K562 (cell line): Measurements from ENCODE around the gene FAAP24. TPM values are rescaled to one million over a fixed set of nuclear protein-coding genes. Genes with fewer than 3 reads are reported as not detected.

ENCODE experiments used
- ATAC-seq: fragments of 200-7000 bp; cut with Tn5 transposase; 3 replicates; pipeline ENCODE4 v1.9.1; 2020; ENCODE audit warnings: moderate library complexity
- BruUV-seq: library from RNA; stranded (reverse); fragments of 400-500 nt; replicated peaks from 2 replicates; lab custom pipeline; 2021; lab: Mats Ljungman, UMichigan
- CTCF ChIA-PET: fragments of 300-600 bp; formaldehyde crosslinking; extraction: SDS; loops from one replicate; lab custom pipeline; 2021; ENCODE audit warnings: low intra/inter-chr PET ratio; lab: Yijun Ruan, JAX
- POLR2A ChIA-PET: fragments of 300-600, 350-650 bp; sonication (Branson Sonifier 250); formaldehyde crosslinking; extraction: SDS; loops from one replicate; lab custom pipeline; 2021; ENCODE audit warnings: antibody characterized with exemption, inconsistent platforms; lab: Yijun Ruan, JAX
- DNase-seq, 4 experiments: peaks; one replicate each; pipeline versions ENCODE4 v3.0.0 to v3.0.0-alpha.2; 2011 to 2018; ENCODE audit warnings: low spot score in 3 of 4, mixed read lengths in 3 of 4; ENCODE audit errors: extremely low read depth in 1 of 4
- FAIRE-seq: peaks from 2 replicates; lab custom pipeline; 2011; peaks lifted over from hg19 to GRCh38; lab: Jason Lieb, UNC
- H2AFZ ChIP-seq: 2 replicates; pipeline ENCODE4 v1.6.0; 2011; ENCODE audit warnings: low read depth, low read length, control low read depth, inconsistent platforms
- H3K27ac ChIP-seq: fragments of 200-600 bp; 3 replicates; pipeline ENCODE4 v1.8.0; 2011; ENCODE audit warnings: low read depth, mild to moderate bottlenecking, control low read depth, inconsistent platforms, low read length, moderate library complexity, mixed read lengths; ENCODE audit errors: extremely low read depth
- H3K27me3 ChIP-seq, 2 experiments: fragments of 300-600 bp in 1 of 2; 2 replicates in 1 of 2; 3 replicates in 1 of 2; pipeline versions ENCODE4 v1.6.0 to v1.8.0; 2011; ENCODE audit warnings: inconsistent platforms in 2 of 2, low read length in 2 of 2, mild to moderate bottlenecking in 1 of 2, mixed read lengths in 1 of 2, moderate library complexity in 1 of 2; ENCODE audit not compliant: control insufficient read depth in 2 of 2, insufficient read depth in 2 of 2
- H3K36me3 ChIP-seq: fragments of 300-600 bp; 3 replicates; pipeline ENCODE4 v1.8.0; 2011; ENCODE audit warnings: mild to moderate bottlenecking, low read length, inconsistent platforms; ENCODE audit not compliant: control insufficient read depth, insufficient read depth
- H3K4me1 ChIP-seq, 2 experiments: fragments of 200-600 bp in 1 of 2; replicated peaks in 1 of 2; 2 replicates in 1 of 2; 3 replicates in 1 of 2; pipeline versions ENCODE4 v1.5.1 to v1.8.0; 2011; ENCODE audit warnings: inconsistent platforms in 2 of 2, low read length in 2 of 2, mild to moderate bottlenecking in 1 of 2, mixed read lengths in 1 of 2, moderate library complexity in 1 of 2; ENCODE audit not compliant: control insufficient read depth in 2 of 2, insufficient read depth in 2 of 2
- H3K4me2 ChIP-seq: 2 replicates; pipeline ENCODE4 v1.6.1; 2011; ENCODE audit warnings: low read length, control low read depth, inconsistent platforms, mixed read lengths; ENCODE audit not compliant: insufficient read depth
- H3K4me3 ChIP-seq: fragments of 200-600 bp; sonication (generic), shearing (Covaris generic); 2 replicates; pipeline ENCODE4 v1.5.1; 2016; ENCODE audit warnings: control low read depth, inconsistent platforms
- H3K79me2 ChIP-seq: fragments of 200-600 bp; 3 replicates; pipeline ENCODE4 v1.8.0; 2011; ENCODE audit warnings: low read length, inconsistent platforms; ENCODE audit not compliant: control insufficient read depth, insufficient read depth
- H3K9ac ChIP-seq, 2 experiments: 2 replicates each; pipeline versions ENCODE4 v1.6.0 to v1.6.1; 2011; ENCODE audit warnings: low read depth in 2 of 2, low read length in 2 of 2, control low read depth in 1 of 2, inconsistent platforms in 1 of 2, mild to moderate bottlenecking in 1 of 2, mixed read lengths in 1 of 2; ENCODE audit not compliant: insufficient read depth in 1 of 2
- H3K9me1 ChIP-seq: one replicate; pipeline ENCODE4 v1.6.0; 2011; ENCODE audit warnings: inconsistent platforms, mild to moderate bottlenecking, low read length, moderate library complexity; ENCODE audit not compliant: control insufficient read depth, insufficient read depth
- H3K9me3 ChIP-seq: replicated peaks from 2 replicates; pipeline ENCODE4 v1.5.1; 2011; ENCODE audit warnings: low read depth, low read length, inconsistent platforms; ENCODE audit not compliant: control insufficient read depth, insufficient read depth
- H4K20me1 ChIP-seq: replicated peaks from 2 replicates; pipeline ENCODE4 v1.6.1; 2011; ENCODE audit warnings: low read length, inconsistent platforms, mixed read lengths; ENCODE audit not compliant: control insufficient read depth, insufficient read depth
- ARID2 ChIP-seq: fragments of 450-650 bp; IDR thresholded peaks from 2 replicates; pipeline ENCODE4 v1.6.1; 2017; ENCODE audit warnings: antibody characterized with exemption, mild to moderate bottlenecking
- BRF1 ChIP-seq: IDR thresholded peaks from 3 replicates; pipeline ENCODE4 v1.6.1; 2011; ENCODE audit warnings: borderline replicate concordance, mild to moderate bottlenecking; ENCODE audit not compliant: insufficient read length; ENCODE audit errors: extremely low read depth
- CBFB ChIP-seq: sonication (generic); formaldehyde crosslinking; IDR thresholded peaks from 2 replicates; pipeline ENCODE4 v1.4.0; 2020; ENCODE audit warnings: mild to moderate bottlenecking, missing genetic modification reagents
- CBX8 ChIP-seq: fragments of 200-600 bp; sonication (generic); IDR thresholded peaks from 2 replicates; pipeline ENCODE4 v1.6.1; 2012; ENCODE audit warnings: borderline replicate concordance, mixed run types, low read depth, mild to moderate bottlenecking, moderate library complexity, mixed read lengths, low read length, control low read depth, inconsistent platforms; ENCODE audit not compliant: poor library complexity, severe bottlenecking; ENCODE audit errors: extremely low read depth
- EGR1 ChIP-seq: fragments of 450-650 bp; conservative IDR thresholded peaks from 2 replicates; pipeline ENCODE4 v1.6.1; 2017; ENCODE audit warnings: mild to moderate bottlenecking
- ETV5 ChIP-seq: sonication (generic); formaldehyde crosslinking; IDR thresholded peaks from 2 replicates; pipeline ENCODE4 v1.4.0; 2020; ENCODE audit warnings: low read depth, mild to moderate bottlenecking, missing genetic modification reagents
- FOXA3 ChIP-seq, 2 experiments: fragments of 450-650 bp in 1 of 2; sonication (generic) in 1 of 2; formaldehyde crosslinking; IDR thresholded peaks in 1 of 2; conservative IDR thresholded peaks in 1 of 2; 2 replicates each; pipeline versions ENCODE4 v1.4.0 to v1.8.0; 2020 to 2022; ENCODE audit warnings: mild to moderate bottlenecking in 2 of 2, missing genetic modification reagents in 1 of 2
- LCOR ChIP-seq: sonication (generic); formaldehyde crosslinking; IDR thresholded peaks from 2 replicates; pipeline ENCODE4 v1.8.0; 2022; ENCODE audit warnings: mild to moderate bottlenecking, missing genetic modification reagents
- MCM5 ChIP-seq: fragments of 450-650 bp; IDR thresholded peaks from 2 replicates; pipeline ENCODE4 v1.6.1; 2016; ENCODE audit warnings: low read depth
- OTX1 ChIP-seq: fragments of 450-650 bp; formaldehyde crosslinking; IDR thresholded peaks from 2 replicates; pipeline ENCODE4 v1.4.0; 2022; ENCODE audit warnings: mild to moderate bottlenecking
- PHB ChIP-seq: fragments of 250-450 bp; sonication (Bioruptor Pico); IDR thresholded peaks from 2 replicates; pipeline ENCODE4 v1.5.0; 2021
- ZEB2 ChIP-seq: fragments of 450-650 bp; IDR thresholded peaks from 2 replicates; pipeline ENCODE4 v1.6.1; 2016
- ZNF24 ChIP-seq: fragments of 450-650 bp; IDR thresholded peaks from 2 replicates; pipeline ENCODE4 v1.6.1; 2016
- ZNF282 ChIP-seq: sonication (generic); formaldehyde crosslinking; IDR thresholded peaks from 2 replicates; pipeline ENCODE4 v1.8.1; 2023; ENCODE audit warnings: missing genetic modification reagents
- ZNF311 ChIP-seq: fragments of 250-450 bp; sonication (Bioruptor Pico); IDR thresholded peaks from 2 replicates; pipeline ENCODE4 v1.4.0; 2020; ENCODE audit warnings: mild to moderate bottlenecking, moderate library complexity
- ZNF347 ChIP-seq: fragments of 450-650 bp; formaldehyde crosslinking; IDR thresholded peaks from 2 replicates; pipeline ENCODE4 v1.4.0; 2020; ENCODE audit warnings: low read depth, mild to moderate bottlenecking, moderate library complexity
- WGBS: fragments of 100-300 bp; shearing (Covaris generic); methylation state at CpG from one replicate; pipeline ENCODE4 v1.1.6; 2016; ENCODE audit warnings: low coverage, mixed read lengths; ENCODE audit not compliant: insufficient coverage; ENCODE audit errors: missing lambda C conversion rate; 5-methylcytosine and 5-hydroxymethylcytosine counted together
- in situ Hi-C: fragments of 300-500 bp; cut with MboI; formaldehyde crosslinking; loops from 4 replicates; pipeline ENCODE4 v1.15.0; 2018; ENCODE audit warnings: inconsistent platforms, mixed read lengths
- intact Hi-C: fragments of 100-400 bp; cut with micrococcal nuclease; formaldehyde crosslinking; loops from 2 replicates; pipeline ENCODE4 v1.14.2; 2022
- polyA plus RNA-seq, 8 experiments: library from polyadenylated mRNA; depleted of rRNA in 4 of 8; stranded (reverse) in 5 of 8; unstranded in 3 of 8; fragments of >200 nt; fragmentation: Nextera tagmentation in 2 of 8; fragmentation: Illumina TruSeq in 1 of 8; extraction: Ambion mirVana in 2 of 8; extraction: Trizol in 1 of 8; gene quantifications; 2 replicates each; pipeline versions ENCODE4 v1.2.1 to v1.2.3, GENCODE V29; 2011 to 2014; ENCODE audit warnings: inconsistent platforms in 1 of 8, missing spikeins in 1 of 8
- total RNA-seq, 7 experiments: library from RNA; depleted of rRNA in 6 of 7; stranded (reverse); fragments of >200 nt in 6 of 7; fragmentation: Illumina TruSeq in 2 of 7; extraction: Trizol in 2 of 7; gene quantifications; 2 replicates each; pipeline versions ENCODE4 v1.2.1 to v1.2.3, GENCODE V29; 2011 to 2021; ENCODE audit warnings: low replicate concordance in 1 of 7
- TF ChIP-seq, protein P1 (sequence below): fragments of 250-450 bp; sonication (Bioruptor Pico); IDR thresholded peaks from 2 replicates; pipeline ENCODE4 v1.4.0; 2020; ENCODE audit warnings: borderline replicate concordance

The FAAP24 gene
- total and polyA plus RNA-seq, 9 of the 15 experiments (the other 6 are each of a cell fraction or from before 2014, with no cell fraction given) = 4.6 to 21.6 (median 8.2) TPM

DNA sequence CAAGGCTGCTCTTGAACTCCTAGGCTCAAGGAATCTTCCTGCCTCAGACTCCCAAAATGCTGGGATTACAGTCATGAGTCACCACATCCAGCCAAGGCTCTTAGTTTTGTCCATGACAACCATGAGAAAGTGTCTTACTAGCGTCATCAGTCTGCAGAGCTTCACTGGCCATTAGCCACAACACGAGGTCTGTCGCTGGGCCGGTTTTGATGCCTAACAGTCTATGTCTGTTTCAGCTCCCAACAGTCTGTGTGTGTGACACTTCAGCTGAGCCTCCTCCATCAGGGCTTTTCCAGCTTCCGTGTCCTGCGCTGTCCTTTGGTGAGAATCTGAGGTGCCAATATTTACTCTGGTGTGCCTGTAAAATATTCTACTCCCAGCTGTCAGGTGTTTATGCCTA is 47.8 kb upstream of the FAAP24 start (continued):
- no peak for TF ChIP-seq MCM5

GRCh38 chr19:32928806-32929205 is 43.2 kb upstream of the FAAP24 start:
- in situ Hi-C loops = no loop called here
- no TSS peak for BruUV-seq
- Histone ChIP-seq H3K4me3 (no peak overlapping the region), H3K36me3 (no peaks in the 10 kb centered on the region), H3K9me1 (no peaks in the 10 kb centered on the region), H2AFZ (no peak overlapping the region), H3K79me2 (no peaks in the 10 kb centered on the region), H3K27ac (no peak overlapping the region)
- DNase-seq = no peak
- intact Hi-C loops = no loop called here
- POLR2A ChIA-PET = interaction anchor here (1.4 kb wide), 1 partner anchor 13 kb away, joined by 4 read pairs; no protein-coding TSS in a partner anchor
- TF ChIP-seq ZEB2 = no peak
- no peak for TF ChIP-seq ARID2
- TF ChIP-seq OTX1 (CRISPR knock-in tag) = no peak
- TF ChIP-seq, protein P1, sequence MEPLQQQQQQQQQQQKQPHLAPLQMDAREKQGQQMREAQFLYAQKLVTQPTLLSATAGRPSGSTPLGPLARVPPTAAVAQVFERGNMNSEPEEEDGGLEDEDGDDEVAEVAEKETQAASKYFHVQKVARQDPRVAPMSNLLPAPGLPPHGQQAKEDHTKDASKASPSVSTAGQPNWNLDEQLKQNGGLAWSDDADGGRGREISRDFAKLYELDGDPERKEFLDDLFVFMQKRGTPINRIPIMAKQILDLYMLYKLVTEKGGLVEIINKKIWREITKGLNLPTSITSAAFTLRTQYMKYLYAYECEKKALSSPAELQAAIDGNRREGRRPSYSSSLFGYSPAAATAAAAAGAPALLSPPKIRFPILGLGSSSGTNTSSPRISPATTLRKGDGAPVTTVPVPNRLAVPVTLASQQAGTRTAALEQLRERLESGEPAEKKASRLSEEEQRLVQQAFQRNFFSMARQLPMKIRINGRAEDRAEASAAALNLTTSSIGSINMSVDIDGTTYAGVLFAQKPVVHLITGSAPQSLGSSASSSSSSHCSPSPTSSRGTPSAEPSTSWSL = no peak
- TF ChIP-seq ZNF24 = no peak
- TF ChIP-seq ZNF311 (CRISPR knock-in tag) = no peak
- no peak for TF ChIP-seq CBX8
- TF ChIP-seq CBFB (CRISPR knock-in tag) = no peak
- no peak for TF ChIP-seq EGR1
- TF ChIP-seq PHB = no peak
- no peak for TF ChIP-seq ZNF347 (CRISPR knock-in tag)
- no peak for TF ChIP-seq BRF1
- no peak for TF ChIP-seq ETV5 (CRISPR knock-in tag)
- no peak for TF ChIP-seq LCOR
- no peak for TF ChIP-seq FOXA3 (CRISPR knock-in tag; conservative IDR thresholded peaks at IDR 0.05 in 1 of 2, IDR thresholded peaks at IDR 0.05 in 1 of 2)
- no peak for TF ChIP-seq ZNF282
- TF ChIP-seq, all 486 proteins: peak for 0
- Histone ChIP-seq H3K27me3 (no peaks in the 10 kb centered on the region), H4K20me1 (no peaks in the 10 kb centered on the region), H3K4me1 (no peaks in the 10 kb centered on the region), H3K4me2 (no peak overlapping the region), H3K9me3 (no peaks in the 10 kb centered on the region), H3K9ac (no peak overlapping the region)
- FAIRE-seq (no peak), ATAC-seq (no peak)
- CTCF ChIA-PET = no interaction called here
- WGBS = 30% methylated on average over 2 of the region's 2 CpGs
